NCI-H1417 treated with DMSO at 0.1 percent for 48 hours (cell line): ENCODE data around the gene ARHGAP19.

Experiments used
- DNase-seq: peaks from one replicate; lab custom pipeline; 2025; lab: John Stamatoyannopoulos, UW

The ARHGAP19 gene

GRCh38 chr10:97228775-97229157, 63.7 kb downstream of the ARHGAP19 start:
- DNase-seq: no peak

GRCh38 chr10:97228130-97228774, 64.2 kb downstream of the ARHGAP19 start:
- no peak for DNase-seq

- DNase-seq: no peak
Observed at GRCh38 chr10:97226398-97226797, 66.0 kb downstream of the ARHGAP19 start.

- no peak for DNase-seq
Observed at GRCh38 chr10:97224483-97225435, 67.7 kb downstream of the ARHGAP19 start.

GRCh38 chr10:97222326-97222961, 70.0 kb downstream of the ARHGAP19 start:
- DNase-seq: no peak

- no peak for DNase-seq
Observed at GRCh38 chr10:97220355-97220754, 72.1 kb downstream of the ARHGAP19 start.

- DNase-seq: no peak
Observed at GRCh38 chr10:97217299-97217698, 75.1 kb downstream of the ARHGAP19 start.

GRCh38 chr10:97215619-97216260, 76.7 kb downstream of the ARHGAP19 start:
- no peak for DNase-seq

- no peak for DNase-seq
Observed at GRCh38 chr10:97213431-97213830, 79.0 kb downstream of the ARHGAP19 start.

GRCh38 chr10:97211229-97211628, 81.2 kb downstream of the ARHGAP19 start:
- no peak for DNase-seq

- peak; percentile 9 for DNase-seq
Observed at GRCh38 chr10:97210543-97210960, 81.9 kb downstream of the ARHGAP19 start.

GRCh38 chr10:97207756-97208346, 84.6 kb downstream of the ARHGAP19 start:
- DNase-seq: no peak

GRCh38 chr10:97207131-97207530, 85.3 kb downstream of the ARHGAP19 start:
- DNase-seq: no peak

GRCh38 chr10:97204826-97205679, 87.4 kb downstream of the ARHGAP19 start:
- DNase-seq: no peak

GRCh38 chr10:97203220-97203619, 89.2 kb downstream of the ARHGAP19 start:
- no peak for DNase-seq

GRCh38 chr10:97200616-97201015, 91.8 kb downstream of the ARHGAP19 start:
- DNase-seq: no peak

GRCh38 chr10:97199152-97199551, 93.3 kb downstream of the ARHGAP19 start:
- DNase-seq: no peak

- DNase-seq: no peak
Observed at GRCh38 chr10:97197030-97197500, 95.4 kb downstream of the ARHGAP19 start.

- no peak for DNase-seq
Observed at GRCh38 chr10:97196223-97197029, 96.0 kb downstream of the ARHGAP19 start.

- no peak for DNase-seq
Observed at GRCh38 chr10:97195706-97196222, 96.7 kb downstream of the ARHGAP19 start.
